PC-3 (cell line): ENCODE results near the gene C9. TPM values are rescaled to one million over a fixed set of nuclear protein-coding genes. Genes with fewer than 3 reads are reported as not detected.

Source experiments
- ATAC-seq: fragments of 200-7000 bp; cut with Tn5 transposase; 2 replicates; pipeline ENCODE4 v1.9.1; 2020; ENCODE audit warnings: mild to moderate bottlenecking, moderate library complexity
- BruUV-seq: library from RNA; stranded (reverse); fragments of 400-500 nt; replicated peaks from 2 replicates; lab custom pipeline; 2021; lab: Mats Ljungman, UMichigan
- CTCF ChIA-PET: fragments of 300-600 bp; sonication (Branson Sonifier 250); formaldehyde crosslinking; loops from one replicate; lab custom pipeline; 2022; ENCODE audit warnings: antibody characterized with exemption; lab: Charles Lee
- POLR2A ChIA-PET: fragments of 300-600 bp; sonication (Branson Sonifier 250); formaldehyde crosslinking; loops from one replicate; lab custom pipeline; 2022; ENCODE audit warnings: antibody characterized with exemption; ENCODE audit not compliant: unreplicated experiment; lab: Charles Lee
- DNase-seq: peaks from one replicate; pipeline ENCODE4 v3.0.0-alpha.2; 2015
- H2AFZ ChIP-seq: fragments of 300-600 bp; sonication (generic); 2 replicates; pipeline ENCODE4 v1.6.0; 2016; ENCODE audit warnings: antibody characterized with exemption, low read length
- H3F3A ChIP-seq: fragments of 300-600 bp; sonication (generic); one replicate; pipeline ENCODE4 v1.6.0; 2017; ENCODE audit warnings: antibody characterized with exemption, low read length, control low read depth, mild to moderate bottlenecking; ENCODE audit not compliant: unreplicated experiment
- H3K27ac ChIP-seq: fragments of 300-600 bp; sonication (generic); 2 replicates; pipeline ENCODE4 v1.5.1; 2016; ENCODE audit warnings: mild to moderate bottlenecking, low read length
- H3K27me3 ChIP-seq: fragments of 300-600 bp; sonication (generic); 2 replicates; pipeline ENCODE4 v1.6.1; 2016; ENCODE audit warnings: low read length, mixed read lengths
- H3K36me3 ChIP-seq: fragments of 300-600 bp; sonication (generic); 2 replicates; pipeline ENCODE4 v1.6.1; 2016; ENCODE audit warnings: low read depth, mixed run types, low read length, mixed read lengths
- H3K4me1 ChIP-seq: fragments of 300-600 bp; sonication (generic); 2 replicates; pipeline ENCODE4 v1.5.1; 2016; ENCODE audit warnings: low read length; ENCODE audit not compliant: insufficient read depth
- H3K4me2 ChIP-seq: fragments of 300-600 bp; sonication (generic); 2 replicates; pipeline ENCODE4 v1.6.0; 2016; ENCODE audit warnings: low read length
- H3K4me3 ChIP-seq: fragments of 300-600 bp; sonication (generic); 2 replicates; pipeline ENCODE4 v1.5.1; 2016; ENCODE audit warnings: mild to moderate bottlenecking, low read length, mixed read lengths
- H3K79me2 ChIP-seq: fragments of 300-600 bp; sonication (generic); 2 replicates; pipeline ENCODE4 v1.6.1; 2017; ENCODE audit warnings: low read length, mixed read lengths
- H3K9ac ChIP-seq: fragments of 300-600 bp; sonication (generic); 2 replicates; pipeline ENCODE4 v1.6.0; 2016; ENCODE audit warnings: mild to moderate bottlenecking, low read length
- H3K9me2 ChIP-seq: fragments of 300-600 bp; sonication (generic); replicated peaks from 2 replicates; pipeline ENCODE4 v1.6.1; 2016; ENCODE audit warnings: mixed run types, low read length, mixed read lengths
- H3K9me3 ChIP-seq: fragments of 300-600 bp; sonication (generic); 2 replicates; pipeline ENCODE4 v1.6.1; 2016; ENCODE audit warnings: low read length, mixed read lengths
- H4K20me1 ChIP-seq: fragments of 300-600 bp; sonication (generic); 2 replicates; pipeline ENCODE4 v1.6.1; 2016; ENCODE audit warnings: low read length, mixed read lengths
- EZH2 ChIP-seq: fragments of 300-600 bp; sonication (generic); IDR thresholded peaks from one replicate; pipeline ENCODE4 v1.6.1; 2017; ENCODE audit warnings: antibody characterized with exemption, mild to moderate bottlenecking, low read length; ENCODE audit not compliant: unreplicated experiment
- EZH2phosphoT487 ChIP-seq: fragments of 300-600 bp; sonication (generic); IDR thresholded peaks from 2 replicates; pipeline ENCODE4 v1.6.1; 2018; ENCODE audit warnings: mild to moderate bottlenecking, antibody characterized with exemption, low read length, borderline replicate concordance
- intact Hi-C: fragments of 100-400 bp; cut with micrococcal nuclease; formaldehyde crosslinking; loops from 2 replicates; pipeline ENCODE4 v1.9.0; 2023
- total RNA-seq: library from RNA; depleted of rRNA; stranded (reverse); fragments of >200 nt; gene quantifications from 2 replicates; pipeline ENCODE4 v1.2.3, GENCODE V29; 2014
- TF ChIP-seq, protein P1 (sequence below): fragments of 300-600 bp; sonication (generic); conservative IDR thresholded peaks from 2 replicates; pipeline ENCODE4 v1.5.1; 2017; ENCODE audit warnings: antibody characterized with exemption, low read depth, mild to moderate bottlenecking, low read length

C9 gene
- total RNA-seq, 1 experiment from 2014 or later, result not detected

DNA sequence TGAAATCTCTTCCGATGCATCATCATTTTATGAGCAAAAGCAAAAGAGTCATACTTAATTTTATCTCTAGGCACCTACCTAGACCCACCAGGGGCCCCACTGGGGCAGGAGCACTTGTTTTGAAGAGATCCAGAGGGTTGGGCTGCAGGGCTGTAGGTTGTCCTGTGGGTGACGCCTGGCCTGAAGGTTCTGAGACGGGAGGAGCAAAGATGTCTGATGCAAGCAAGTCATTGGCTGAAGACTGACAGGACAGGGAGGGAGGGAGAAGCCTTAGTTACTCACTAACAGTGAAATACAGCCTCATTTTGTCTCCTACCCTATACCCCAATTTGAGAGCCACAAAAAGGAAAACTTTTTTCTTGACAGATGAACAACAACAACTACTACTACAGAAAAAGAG lies 17.1 kb upstream of the C9 start:
- Histone ChIP-seq H3K79me2 (no peaks in the 10 kb centered on the region), H4K20me1 (no peaks in the 10 kb centered on the region), H3K4me1 (no peaks in the 10 kb centered on the region), H3K9me2 (no peaks in the 10 kb centered on the region), H2AFZ (no peak overlapping the region), H3K27me3 (no peaks in the 10 kb centered on the region), H3K9ac (no peak overlapping the region), H3K27ac (no peak overlapping the region), H3K36me3 (no peaks in the 10 kb centered on the region; the same call in 1 of the 2 replicates), H3F3A (no peaks in the 10 kb centered on the region), H3K4me2 (no peak overlapping the region), H3K9me3 (no peaks in the 10 kb centered on the region), H3K4me3 (no peak overlapping the region)
- DNase-seq, result no peak
- no peak for ATAC-seq
- BruUV-seq, result no TSS peak
- POLR2A ChIA-PET, result no interaction called here
- TF ChIP-seq, protein P1, sequence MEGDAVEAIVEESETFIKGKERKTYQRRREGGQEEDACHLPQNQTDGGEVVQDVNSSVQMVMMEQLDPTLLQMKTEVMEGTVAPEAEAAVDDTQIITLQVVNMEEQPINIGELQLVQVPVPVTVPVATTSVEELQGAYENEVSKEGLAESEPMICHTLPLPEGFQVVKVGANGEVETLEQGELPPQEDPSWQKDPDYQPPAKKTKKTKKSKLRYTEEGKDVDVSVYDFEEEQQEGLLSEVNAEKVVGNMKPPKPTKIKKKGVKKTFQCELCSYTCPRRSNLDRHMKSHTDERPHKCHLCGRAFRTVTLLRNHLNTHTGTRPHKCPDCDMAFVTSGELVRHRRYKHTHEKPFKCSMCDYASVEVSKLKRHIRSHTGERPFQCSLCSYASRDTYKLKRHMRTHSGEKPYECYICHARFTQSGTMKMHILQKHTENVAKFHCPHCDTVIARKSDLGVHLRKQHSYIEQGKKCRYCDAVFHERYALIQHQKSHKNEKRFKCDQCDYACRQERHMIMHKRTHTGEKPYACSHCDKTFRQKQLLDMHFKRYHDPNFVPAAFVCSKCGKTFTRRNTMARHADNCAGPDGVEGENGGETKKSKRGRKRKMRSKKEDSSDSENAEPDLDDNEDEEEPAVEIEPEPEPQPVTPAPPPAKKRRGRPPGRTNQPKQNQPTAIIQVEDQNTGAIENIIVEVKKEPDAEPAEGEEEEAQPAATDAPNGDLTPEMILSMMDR, result no peak
- TF ChIP-seq EZH2phosphoT487 (no peak), EZH2 (no peak)
- intact Hi-C loops, result no loop called here
- CTCF ChIA-PET, result no interaction called here

DNA sequence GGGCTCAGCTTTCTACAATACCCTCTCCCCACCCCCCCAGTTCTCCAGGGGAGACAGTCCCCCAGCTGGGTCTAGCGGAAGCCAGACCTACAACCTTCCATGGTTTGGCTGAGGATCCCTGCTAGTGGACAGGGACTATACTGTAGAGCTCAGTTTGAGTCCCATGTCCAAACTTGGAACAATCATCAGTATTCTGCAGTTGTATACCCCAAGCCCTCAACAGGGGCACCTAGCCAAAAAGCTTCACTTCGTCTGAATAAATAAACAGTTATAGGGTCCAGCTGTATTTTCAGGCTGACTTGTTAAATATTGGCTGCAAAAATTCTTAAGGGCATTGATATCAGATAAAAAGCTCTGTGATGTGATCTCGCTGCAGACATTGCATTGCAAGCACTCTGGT lies 15.4 kb upstream of the C9 start:
- Histone ChIP-seq H3K36me3 (no peaks in the 10 kb centered on the region; the same call in 1 of the 2 replicates), H3K9me2 (no peaks in the 10 kb centered on the region), H4K20me1 (no peaks in the 10 kb centered on the region), H3K9ac (no peak overlapping the region), H2AFZ (no peak overlapping the region), H3K4me2 (no peak overlapping the region), H3K27me3 (no peaks in the 10 kb centered on the region), H3K4me1 (no peaks in the 10 kb centered on the region), H3K4me3 (no peak overlapping the region), H3K9me3 (no peaks in the 10 kb centered on the region), H3F3A (no peaks in the 10 kb centered on the region), H3K27ac (no peak overlapping the region), H3K79me2 (no peaks in the 10 kb centered on the region)
- intact Hi-C loops, result loop anchor here (5.0 kb wide), 1 partner anchor 162 kb away; the partner anchor contains the start of gene FYB1
- TF ChIP-seq, protein P1, result no peak
- TF ChIP-seq EZH2phosphoT487 (no peak), EZH2 (no peak)
- ChIA-PET CTCF (interaction anchor here (1.5 kb wide), 1 partner anchor 45 kb away, joined by 4 read pairs; the partner anchor contains the start of gene DAB2), POLR2A (no interaction called here)
- BruUV-seq, result no TSS peak
- ATAC-seq (no peak), DNase-seq (no peak)

DNA sequence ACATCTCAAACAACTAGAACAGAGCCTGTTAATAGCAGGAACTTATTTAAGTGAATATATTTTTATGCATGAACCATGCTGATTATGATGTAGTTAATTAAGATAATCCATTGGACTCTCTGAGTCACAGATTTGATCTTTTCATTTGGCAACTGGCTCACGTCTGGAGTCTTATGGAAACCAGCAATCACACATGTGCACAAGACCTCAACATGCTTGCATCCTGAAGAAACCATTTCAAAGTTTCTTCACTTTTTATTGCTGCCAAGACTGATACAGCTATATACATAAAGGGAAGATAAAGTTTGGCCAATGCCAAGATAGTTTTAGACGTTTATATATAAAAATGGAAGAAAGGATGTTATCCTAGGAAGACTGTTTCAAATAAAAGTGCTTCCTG lies 13.3 kb upstream of the C9 start:
- no peak overlapping the region for H3K4me3 ChIP-seq
- no peaks in the 10 kb centered on the region for H3K4me1 ChIP-seq
- H3K4me2 ChIP-seq, result no peak overlapping the region
- no peak overlapping the region for H3K27ac ChIP-seq
- H2AFZ ChIP-seq, result no peak overlapping the region
- no peaks in the 10 kb centered on the region for H4K20me1 ChIP-seq
- BruUV-seq, result no TSS peak
- no peaks in the 10 kb centered on the region for H3F3A ChIP-seq
- no peaks in the 10 kb centered on the region for H3K9me3 ChIP-seq
- no peaks in the 10 kb centered on the region; the same call in 1 of the 2 replicates for H3K36me3 ChIP-seq
- H3K9me2 ChIP-seq, result no peaks in the 10 kb centered on the region
- ChIA-PET CTCF (interaction anchor here (0.6 kb wide), 1 partner anchor 169 kb away, joined by 4 read pairs; no protein-coding TSS in a partner anchor), POLR2A (no interaction called here)
- H3K9ac ChIP-seq, result no peak overlapping the region
- DNase-seq, result no peak
- H3K79me2 ChIP-seq, result no peaks in the 10 kb centered on the region
- intact Hi-C loops, result loop anchor here (5.0 kb wide), 1 partner anchor 160 kb away; the partner anchor contains the start of gene FYB1
- ATAC-seq, result no peak
- H3K27me3 ChIP-seq, result no peaks in the 10 kb centered on the region
- no peak for TF ChIP-seq EZH2phosphoT487
- no peak for TF ChIP-seq EZH2
- TF ChIP-seq, protein P1, result no peak
